Measurements from ENCODE around the gene ELOB. TPM values are rescaled to one million over a fixed set of nuclear protein-coding genes. Genes with fewer than 3 reads are reported as not detected.
"Not testable (repeated sequence)": the region's sequence is repeated elsewhere in the genome, so short reads cannot be mapped to it uniquely, and the experiment has no call there.

ELOB gene
- total RNA-seq, 1 donor from 2014 or later: 192 TPM

GRCh38 chr16:2734844-2735515 lies 42.1 kb downstream of the ELOB start:
- DNase-seq (ENCODE audit: low spot score in 2 of 2, unreplicated experiment in 2 of 2): no peak
- Mint-ChIP-seq H3K9me3 (no peaks in the 10 kb centered on the region), H3K4me1 (peaks cover 10% of the 10 kb centered on the region), H3K27me3 (ENCODE audit: low read depth) (peaks cover 3% of the 10 kb centered on the region), H3K27ac (no peak overlapping the region), H3K36me3 (no peaks in the 10 kb centered on the region), H3K4me3 (no peak overlapping the region)
- TF ChIP-seq CTCF (IDR thresholded peaks at IDR 0.05; ENCODE audit: unreplicated experiment): no peak

GRCh38 chr16:2728034-2728433 lies 49.0 kb downstream of the ELOB start:
- Mint-ChIP-seq H3K27me3 (ENCODE audit: low read depth) (peaks cover 7% of the 10 kb centered on the region), H3K36me3 (no peaks in the 10 kb centered on the region), H3K27ac (no peak overlapping the region), H3K4me1 (no peaks in the 10 kb centered on the region), H3K4me3 (no peak overlapping the region), H3K9me3 (no peaks in the 10 kb centered on the region)
- DNase-seq (ENCODE audit: low spot score in 2 of 2, unreplicated experiment in 2 of 2): no peak
- no peak for TF ChIP-seq CTCF (IDR thresholded peaks at IDR 0.05; ENCODE audit: unreplicated experiment)

- TF ChIP-seq CTCF (IDR thresholded peaks at IDR 0.05; ENCODE audit: unreplicated experiment): no peak
- Mint-ChIP-seq H3K4me1 (no peaks in the 10 kb centered on the region), H3K27me3 (ENCODE audit: low read depth) (peaks cover 4% of the 10 kb centered on the region), H3K4me3 (no peak overlapping the region), H3K27ac (no peak overlapping the region), H3K9me3 (no peaks in the 10 kb centered on the region), H3K36me3 (no peaks in the 10 kb centered on the region)
- DNase-seq (ENCODE audit: low spot score in 2 of 2, unreplicated experiment in 2 of 2): no peak
These were observed 50.2 kb downstream of the ELOB start for GRCh38 chr16:2726923-2727322.

- no peak overlapping the region for H3K27ac Mint-ChIP-seq
- H3K36me3 Mint-ChIP-seq: no peaks in the 10 kb centered on the region
- H3K9me3 Mint-ChIP-seq: no peaks in the 10 kb centered on the region
- DNase-seq (ENCODE audit: low spot score in 2 of 2, unreplicated experiment in 2 of 2): no peak
- no peak overlapping the region for H3K4me3 Mint-ChIP-seq
- TF ChIP-seq CTCF (IDR thresholded peaks at IDR 0.05; ENCODE audit: unreplicated experiment): no peak
- H3K27me3 Mint-ChIP-seq (ENCODE audit: low read depth): peaks cover 4% of the 10 kb centered on the region
- peaks cover 2% of the 10 kb centered on the region for H3K4me1 Mint-ChIP-seq
These were observed 52.2 kb downstream of the ELOB start for GRCh38 chr16:2724816-2725348.

- DNase-seq (ENCODE audit: low spot score in 2 of 2, unreplicated experiment in 2 of 2): no peak
- H3K4me3 Mint-ChIP-seq: no peak overlapping the region
- H3K9me3 Mint-ChIP-seq: no peaks in the 10 kb centered on the region
- no peak overlapping the region for H3K27ac Mint-ChIP-seq
- TF ChIP-seq CTCF (IDR thresholded peaks at IDR 0.05; ENCODE audit: unreplicated experiment): no peak
- peaks cover 2% of the 10 kb centered on the region for H3K4me1 Mint-ChIP-seq
- no peaks in the 10 kb centered on the region for H3K36me3 Mint-ChIP-seq
- peaks cover 4% of the 10 kb centered on the region for H3K27me3 Mint-ChIP-seq (ENCODE audit: low read depth)
These were observed 52.9 kb downstream of the ELOB start for GRCh38 chr16:2724088-2724676.

GRCh38 chr16:2721634-2722173 lies 55.4 kb downstream of the ELOB start:
- not testable (repeated sequence) for H3K4me1 Mint-ChIP-seq; H3K36me3 Mint-ChIP-seq; H3K27ac Mint-ChIP-seq; DNase-seq (ENCODE audit: low spot score in 2 of 2, unreplicated experiment in 2 of 2); H3K27me3 Mint-ChIP-seq (ENCODE audit: low read depth); H3K9me3 Mint-ChIP-seq
- peak overlapping the region; percentile 56 for H3K4me3 Mint-ChIP-seq

Data from mesothelial cell of epicardium (in vitro differentiated cells).